A549 (cell line): Measurements from ENCODE around the gene FBXO3. TPM values are rescaled to one million over a fixed set of nuclear protein-coding genes. Genes with fewer than 3 reads are reported as not detected.

Experiments used
- ATAC-seq, 2 experiments: fragments of 200-7000 bp in 1 of 2; fragments of >200 bp in 1 of 2; cut with Nextera tagmentation in 1 of 2; cut with Tn5 transposase in 1 of 2; 3 replicates each; pipeline versions ENCODE4 v1.8.0 to v1.9.1; 2018 to 2020; ENCODE audit warnings: mild to moderate bottlenecking in 1 of 2, moderate library complexity in 1 of 2
- CTCF ChIA-PET: fragments of 300-600 bp; sonication (Branson Sonifier 250); formaldehyde crosslinking; extraction: SDS; loops from one replicate; lab custom pipeline; 2021; ENCODE audit warnings: antibody characterized with exemption, inconsistent platforms; lab: Yijun Ruan, JAX
- POLR2A ChIA-PET: fragments of 350-600 bp; formaldehyde crosslinking; extraction: SDS; loops from one replicate; lab custom pipeline; 2021; ENCODE audit warnings: antibody characterized with exemption, inconsistent platforms; lab: Yijun Ruan, JAX
- DNase-seq, 2 experiments: peaks; one replicate each; pipeline versions ENCODE4 v3.0.0 to v3.0.0-alpha.2; 2011 to 2016; ENCODE audit warnings: low read depth in 1 of 2, low spot score in 1 of 2
- FAIRE-seq: peaks from 2 replicates; lab custom pipeline; 2011; peaks lifted over from hg19 to GRCh38; lab: Jason Lieb, UNC
- H3K27ac ChIP-seq, 2 experiments: fragments of >200 bp; sonication (Bioruptor Twin); formaldehyde crosslinking; 3 replicates each; pipeline ENCODE4 v1.5.1; 2016 to 2017
- H3K4me1 ChIP-seq: fragments of >200 bp; sonication (Bioruptor Twin); formaldehyde crosslinking; 3 replicates; pipeline ENCODE4 v1.6.1; 2016
- H3K4me2 ChIP-seq: fragments of >200 bp; sonication (Bioruptor Twin); formaldehyde crosslinking; 3 replicates; pipeline ENCODE4 v1.6.1; 2016
- H3K4me3 ChIP-seq: fragments of >200 bp; sonication (Bioruptor Twin); formaldehyde crosslinking; 3 replicates; pipeline ENCODE4 v1.5.1; 2016
- H3K9me3 ChIP-seq: fragments of >200 bp; sonication (Bioruptor Twin); formaldehyde crosslinking; 3 replicates; pipeline ENCODE4 v1.6.1; 2016
- CHD2 ChIP-seq: fragments of 150-350 bp; IDR thresholded peaks from 2 replicates; pipeline ENCODE4 v1.6.1; 2014; ENCODE audit warnings: low read length; ENCODE audit not compliant: partially characterized antibody
- FOSB ChIP-seq: fragments of 250-450 bp; sonication (Bioruptor Pico); IDR thresholded peaks from 2 replicates; pipeline ENCODE4 v1.5.0; 2020; ENCODE audit warnings: mild to moderate bottlenecking, moderate library complexity
- FOXS1 ChIP-seq: fragments of 250-450 bp; sonication (Bioruptor Pico); IDR thresholded peaks from 2 replicates; pipeline ENCODE4 v1.5.0; 2020; ENCODE audit warnings: mild to moderate bottlenecking, moderate library complexity
- GATA3 ChIP-seq: IDR thresholded peaks from 2 replicates; pipeline ENCODE4 v1.6.1; 2012; ENCODE audit warnings: borderline replicate concordance
- HDAC2 ChIP-seq: fragments of 200-600 bp; sonication (generic); IDR thresholded peaks from 2 replicates; pipeline ENCODE4 v1.6.1; 2016
- HOXB13 ChIP-seq: fragments of 250-450 bp; sonication (Bioruptor Pico); IDR thresholded peaks from 2 replicates; pipeline ENCODE4 v1.5.0; 2020; ENCODE audit warnings: low read depth, mild to moderate bottlenecking, moderate library complexity
- JUN ChIP-seq, 2 experiments: fragments of >200 bp; sonication (Bioruptor Twin); formaldehyde crosslinking; IDR thresholded peaks; 2 replicates in 1 of 2; 3 replicates in 1 of 2; pipeline ENCODE4 v1.6.1; 2016 to 2017
- JUNB ChIP-seq: fragments of >200 bp; sonication (Bioruptor Twin); formaldehyde crosslinking; IDR thresholded peaks from 2 replicates; pipeline ENCODE4 v1.6.1; 2016
- NPAS2 ChIP-seq: fragments of 250-450 bp; sonication (Bioruptor Pico); IDR thresholded peaks from 2 replicates; pipeline ENCODE4 v1.8.0; 2022; ENCODE audit warnings: mild to moderate bottlenecking, moderate library complexity, borderline replicate concordance
- PHF8 ChIP-seq: fragments of 200-600 bp; sonication (generic); IDR thresholded peaks from 2 replicates; pipeline ENCODE4 v1.6.1; 2016; ENCODE audit warnings: low read depth, mild to moderate bottlenecking, antibody characterized with exemption, moderate library complexity, borderline replicate concordance
- POLR2A ChIP-seq: IDR thresholded peaks from 2 replicates; pipeline ENCODE4 v1.6.1; 2012; ENCODE audit warnings: mild to moderate bottlenecking, low read length
- RFX5 ChIP-seq: fragments of 450-650 bp; IDR thresholded peaks from 2 replicates; pipeline ENCODE4 v1.7.1; 2014; ENCODE audit warnings: antibody characterized with exemption, mild to moderate bottlenecking, moderate library complexity
- SREBF2 ChIP-seq: fragments of 450-650 bp; IDR thresholded peaks from 2 replicates; pipeline ENCODE4 v1.6.1; 2014; ENCODE audit warnings: mild to moderate bottlenecking, moderate library complexity
- TFCP2L1 ChIP-seq: fragments of 250-450 bp; sonication (Bioruptor Pico); IDR thresholded peaks from 2 replicates; pipeline ENCODE4 v1.5.0; 2021; ENCODE audit warnings: mild to moderate bottlenecking
- TP53 ChIP-seq: fragments of 250-450 bp; sonication (Bioruptor Pico); IDR thresholded peaks from 2 replicates; pipeline ENCODE4 v1.5.0; 2021; ENCODE audit warnings: mild to moderate bottlenecking, moderate library complexity
- ZC3H11A ChIP-seq: fragments of 450-650 bp; IDR thresholded peaks from 2 replicates; pipeline ENCODE4 v1.6.1; 2014; ENCODE audit warnings: antibody characterized with exemption, mild to moderate bottlenecking
- ZSCAN20 ChIP-seq: fragments of 250-450 bp; sonication (Bioruptor Pico); IDR thresholded peaks from 2 replicates; pipeline ENCODE4 v1.8.0; 2022; ENCODE audit warnings: mild to moderate bottlenecking, moderate library complexity
- WGBS: methylation state at CpG from one replicate; pipeline ENCODE4 v1.1.6; 2017; ENCODE audit errors: missing lambda C conversion rate; 5-methylcytosine and 5-hydroxymethylcytosine counted together
- polyA plus RNA-seq, 4 experiments: library from polyadenylated mRNA; depleted of rRNA in 3 of 4; stranded (reverse); fragments of >200 nt; fragmentation: RNase III in 1 of 4; extraction: RNeasy Plus Mini Kit Qiagen cat#74134 plus additional on column Dnase treatment in 1 of 4; gene quantifications; 2 replicates in 3 of 4; 3 replicates in 1 of 4; pipeline ENCODE4 v1.2.3, GENCODE V29; 2011 to 2017
- TF ChIP-seq, protein P1 (sequence below): fragments of >200 bp; sonication (Bioruptor Twin); formaldehyde crosslinking; IDR thresholded peaks from 3 replicates; pipeline ENCODE4 v1.5.1; 2016
- TF ChIP-seq, protein P2 (sequence below): fragments of 250-450 bp; sonication (Bioruptor Pico); IDR thresholded peaks from 2 replicates; pipeline ENCODE4 v1.5.0; 2021; ENCODE audit warnings: mild to moderate bottlenecking, moderate library complexity, borderline replicate concordance

The FBXO3 gene
- polyA plus RNA-seq, 2 of the 4 experiments (the other 2 are of a cell fraction) = 22.5 to 42.6 TPM

DNA sequence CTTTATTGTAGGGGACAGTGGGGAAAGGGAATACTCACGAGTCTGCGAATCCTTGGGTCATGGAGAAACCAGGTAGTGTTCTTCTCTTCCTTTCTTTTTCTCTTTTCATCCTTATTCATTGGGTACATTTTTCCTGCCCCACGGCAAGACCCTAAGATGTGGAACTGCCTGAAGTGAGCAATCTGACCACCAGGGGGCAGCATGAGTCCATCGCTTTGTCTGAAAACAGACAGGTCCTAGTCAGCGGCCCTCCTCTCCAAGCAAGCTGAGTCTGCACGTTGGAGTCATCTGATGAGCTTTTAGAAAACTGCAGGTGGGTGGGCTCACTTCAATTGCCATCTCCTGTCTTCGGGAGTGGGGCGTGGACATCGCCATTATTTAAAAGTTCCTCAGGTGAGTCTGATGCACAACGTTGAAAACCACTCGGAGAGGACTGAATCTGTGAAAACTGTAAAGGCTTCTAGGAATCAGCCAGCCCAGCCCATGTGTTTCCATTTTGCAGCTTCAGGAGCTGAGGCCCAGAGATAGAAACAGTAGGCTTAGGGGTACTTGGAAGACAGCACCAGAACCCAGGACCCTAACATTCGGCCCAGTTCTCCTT, 34.0 kb upstream of the FBXO3 start (continued):
- no peak for TF ChIP-seq TFCP2L1
- no peak for TF ChIP-seq FOSB
- TF ChIP-seq, protein P1, sequence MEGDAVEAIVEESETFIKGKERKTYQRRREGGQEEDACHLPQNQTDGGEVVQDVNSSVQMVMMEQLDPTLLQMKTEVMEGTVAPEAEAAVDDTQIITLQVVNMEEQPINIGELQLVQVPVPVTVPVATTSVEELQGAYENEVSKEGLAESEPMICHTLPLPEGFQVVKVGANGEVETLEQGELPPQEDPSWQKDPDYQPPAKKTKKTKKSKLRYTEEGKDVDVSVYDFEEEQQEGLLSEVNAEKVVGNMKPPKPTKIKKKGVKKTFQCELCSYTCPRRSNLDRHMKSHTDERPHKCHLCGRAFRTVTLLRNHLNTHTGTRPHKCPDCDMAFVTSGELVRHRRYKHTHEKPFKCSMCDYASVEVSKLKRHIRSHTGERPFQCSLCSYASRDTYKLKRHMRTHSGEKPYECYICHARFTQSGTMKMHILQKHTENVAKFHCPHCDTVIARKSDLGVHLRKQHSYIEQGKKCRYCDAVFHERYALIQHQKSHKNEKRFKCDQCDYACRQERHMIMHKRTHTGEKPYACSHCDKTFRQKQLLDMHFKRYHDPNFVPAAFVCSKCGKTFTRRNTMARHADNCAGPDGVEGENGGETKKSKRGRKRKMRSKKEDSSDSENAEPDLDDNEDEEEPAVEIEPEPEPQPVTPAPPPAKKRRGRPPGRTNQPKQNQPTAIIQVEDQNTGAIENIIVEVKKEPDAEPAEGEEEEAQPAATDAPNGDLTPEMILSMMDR = peak; percentile 89
- no peak for TF ChIP-seq PHF8
- TF ChIP-seq HOXB13 (CRISPR knock-in tag) = no peak
- no peak for TF ChIP-seq RFX5
- no peak for TF ChIP-seq ZSCAN20 (CRISPR knock-in tag)

DNA sequence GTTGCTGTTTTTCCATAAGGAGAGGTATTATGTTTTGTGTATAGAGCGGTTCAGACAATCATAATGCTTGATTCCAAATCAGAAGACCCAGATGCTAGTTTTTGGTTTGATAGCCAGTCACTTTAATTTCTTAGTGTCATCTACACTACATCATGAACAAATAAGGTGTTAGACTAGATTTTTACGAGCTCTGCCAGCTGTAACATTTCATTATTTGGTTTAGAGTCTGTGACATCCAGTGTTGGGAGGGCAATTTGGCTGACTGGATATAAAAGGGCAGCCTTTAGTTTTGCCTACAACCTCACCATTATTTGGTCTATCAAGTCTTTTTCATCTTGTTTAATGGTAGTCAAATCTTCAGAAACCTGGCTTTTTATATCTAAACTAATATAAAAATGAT, 30.2 kb upstream of the FBXO3 start:
- no peak for ATAC-seq
- Histone ChIP-seq H3K9me3 (no peaks in the 10 kb centered on the region), H3K4me2 (no peak overlapping the region), H3K4me1 (0 out of 3 replicates have a peak, but pooled peaks cover 5% of the 10 kb centered on the region), H3K4me3 (no peak overlapping the region), H3K27ac (no peak overlapping the region)
- WGBS = 82% methylated on average over 2 of the region's 2 CpGs
- FAIRE-seq = no peak
- POLR2A ChIA-PET = no interaction called here
- CTCF ChIA-PET = interaction anchor here (1.5 to 7.3 kb wide), 2 partner anchors 10 to 26 kb away, joined by 4 to 239 read pairs; no protein-coding TSS in a partner anchor
- TF ChIP-seq NPAS2 = no peak
- no peak for TF ChIP-seq POLR2A
- no peak for TF ChIP-seq SREBF2
- TF ChIP-seq CHD2 = no peak
- no peak for TF ChIP-seq GATA3
- TF ChIP-seq ZC3H11A = no peak
- no peak for TF ChIP-seq HDAC2
- TF ChIP-seq, protein P2, sequence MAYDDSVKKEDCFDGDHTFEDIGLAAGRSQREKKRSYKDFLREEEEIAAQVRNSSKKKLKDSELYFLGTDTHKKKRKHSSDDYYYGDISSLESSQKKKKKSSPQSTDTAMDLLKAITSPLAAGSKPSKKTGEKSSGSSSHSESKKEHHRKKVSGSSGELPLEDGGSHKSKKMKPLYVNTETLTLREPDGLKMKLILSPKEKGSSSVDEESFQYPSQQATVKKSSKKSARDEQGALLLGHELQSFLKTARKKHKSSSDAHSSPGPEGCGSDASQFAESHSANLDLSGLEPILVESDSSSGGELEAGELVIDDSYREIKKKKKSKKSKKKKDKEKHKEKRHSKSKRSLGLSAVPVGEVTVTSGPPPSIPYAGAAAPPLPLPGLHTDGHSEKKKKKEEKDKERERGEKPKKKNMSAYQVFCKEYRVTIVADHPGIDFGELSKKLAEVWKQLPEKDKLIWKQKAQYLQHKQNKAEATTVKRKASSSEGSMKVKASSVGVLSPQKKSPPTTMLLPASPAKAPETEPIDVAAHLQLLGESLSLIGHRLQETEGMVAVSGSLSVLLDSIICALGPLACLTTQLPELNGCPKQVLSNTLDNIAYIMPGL (CRISPR knock-in tag) = no peak
- TF ChIP-seq, protein P1 = no peak
- TF ChIP-seq JUN (IDR thresholded peaks at IDR 0.05) = no peak
- TF ChIP-seq TP53 (CRISPR knock-in tag) = no peak
- TF ChIP-seq FOXS1 (CRISPR knock-in tag) = no peak
- TF ChIP-seq JUNB = no peak
- no peak for DNase-seq
